PC-9 (cell line): ENCODE data around the gene RSPH10B2. TPM values are rescaled to one million over a fixed set of nuclear protein-coding genes. Genes with fewer than 3 reads are reported as not detected.
A peak's percentile ranks its signal among the peaks of the same experiment; 100 is the strongest.
"Not testable (repeated sequence)": the region's sequence is repeated elsewhere in the genome, so short reads cannot be mapped to it uniquely, and the experiment has no call there.

ENCODE experiments used
- Bru-seq: library from RNA; stranded (reverse); fragments of 400-500 nt; gene quantifications from one replicate; lab custom pipeline; 2021; lab: Mats Ljungman, UMichigan
- BruChase-seq, 2 experiments: library from RNA; stranded (reverse); fragments of 400-500 nt; gene quantifications; one replicate each; lab custom pipeline; 2021; lab: Mats Ljungman, UMichigan
- BruUV-seq: library from RNA; stranded (reverse); fragments of 400-500 nt; replicated peaks from 2 replicates; lab custom pipeline; 2021; lab: Mats Ljungman, UMichigan
- CTCF ChIA-PET: fragments of 300-600 bp; sonication (Branson Sonifier 250); formaldehyde crosslinking; loops from one replicate; lab custom pipeline; 2022; ENCODE audit warnings: antibody characterized with exemption; lab: Charles Lee
- POLR2A ChIA-PET: fragments of 300-600 bp; sonication (Branson Sonifier 250); formaldehyde crosslinking; loops from one replicate; lab custom pipeline; 2022; ENCODE audit warnings: antibody characterized with exemption; ENCODE audit not compliant: unreplicated experiment; lab: Charles Lee
- DNase-seq, 2 experiments: peaks; one replicate each; pipeline versions ENCODE4 v3.0.0 to v3.0.0-alpha.2; 2015 to 2022; ENCODE audit warnings: mixed read lengths in 1 of 2
- H2AFZ ChIP-seq: fragments of 200-600 bp; sonication (generic); 2 replicates; pipeline ENCODE4 v1.8.1; 2017; ENCODE audit warnings: antibody characterized with exemption
- H3F3A ChIP-seq: fragments of 200-600 bp; sonication (generic); 2 replicates; pipeline ENCODE4 v1.8.1; 2017; ENCODE audit warnings: antibody characterized with exemption, mild to moderate bottlenecking, low read depth; ENCODE audit not compliant: insufficient read depth
- H3K27ac ChIP-seq: fragments of 200-600 bp; sonication (generic); 2 replicates; pipeline ENCODE4 v1.6.1; 2016; ENCODE audit warnings: mixed run types
- H3K27me3 ChIP-seq: fragments of 200-600 bp; sonication (generic); 2 replicates; pipeline ENCODE4 v1.6.1; 2016; ENCODE audit warnings: low read depth, mixed run types; ENCODE audit not compliant: insufficient read depth
- H3K36me3 ChIP-seq: fragments of 200-600 bp; sonication (generic); 2 replicates; pipeline ENCODE4 v1.6.1; 2016; ENCODE audit warnings: low read depth, mixed run types
- H3K4me1 ChIP-seq: fragments of 200-600 bp; sonication (generic); replicated peaks from 2 replicates; pipeline ENCODE4 v1.6.1; 2016; ENCODE audit warnings: mixed run types; ENCODE audit not compliant: insufficient read depth
- H3K4me2 ChIP-seq: fragments of 200-600 bp; sonication (generic); 2 replicates; pipeline ENCODE4 v1.6.1; 2017; ENCODE audit warnings: mixed run types
- H3K4me3 ChIP-seq: fragments of 200-600 bp; sonication (generic); 2 replicates; pipeline ENCODE4 v1.6.1; 2016; ENCODE audit warnings: mixed run types
- H3K79me2 ChIP-seq: fragments of 200-600 bp; sonication (generic); 2 replicates; pipeline ENCODE4 v1.6.1; 2017; ENCODE audit warnings: low read depth, mixed run types
- H3K9me2 ChIP-seq: fragments of 200-600 bp; sonication (generic); 2 replicates; pipeline ENCODE4 v1.8.1; 2017; ENCODE audit warnings: mild to moderate bottlenecking; ENCODE audit not compliant: insufficient read depth
- H3K9me3 ChIP-seq: fragments of 200-600 bp; sonication (generic); 2 replicates; pipeline ENCODE4 v1.8.1; 2016; ENCODE audit warnings: low read depth; ENCODE audit not compliant: insufficient read depth
- H4K20me1 ChIP-seq: fragments of 200-600 bp; sonication (generic); 2 replicates; pipeline ENCODE4 v1.8.1; 2017; ENCODE audit not compliant: insufficient read depth
- EZH2 ChIP-seq: fragments of 200-600 bp; sonication (generic); IDR thresholded peaks from 2 replicates; pipeline ENCODE4 v1.8.0; 2017; ENCODE audit warnings: antibody characterized with exemption, low read depth
- intact Hi-C: fragments of 100-400 bp; cut with micrococcal nuclease; formaldehyde crosslinking; loops from one replicate; pipeline ENCODE4 v1.10.0; 2022; ENCODE audit not compliant: unreplicated experiment
- long read RNA-seq: library from polyadenylated mRNA; stranded (forward); transcript quantifications from one replicate; pipeline ENCODE4 v2.0.0, GENCODE V29; 2022
- total RNA-seq: library from RNA; stranded (reverse); gene quantifications from 2 replicates; pipeline ENCODE4 v1.2.3, GENCODE V29; 2021
- TF ChIP-seq, protein P1 (sequence below): fragments of 200-600 bp; sonication (generic); conservative IDR thresholded peaks from 2 replicates; pipeline ENCODE4 v1.6.1; 2017; ENCODE audit warnings: mixed run types, antibody characterized with exemption, mild to moderate bottlenecking, moderate library complexity

The RSPH10B2 gene
- total RNA-seq (0.76 and 2.0 TPM in 2 replicates), Bru-seq, nascent RNA (percentile 14 among the genes with signal in this experiment), BruChase-seq, experiment 1, labeled RNA remaining after a 2-hour chase (percentile 23 among the genes with signal in this experiment), BruChase-seq, experiment 2, labeled RNA remaining after a 6-hour chase (percentile 14 among the genes with signal in this experiment)
- long read RNA-seq, result 0 reads

DNA sequence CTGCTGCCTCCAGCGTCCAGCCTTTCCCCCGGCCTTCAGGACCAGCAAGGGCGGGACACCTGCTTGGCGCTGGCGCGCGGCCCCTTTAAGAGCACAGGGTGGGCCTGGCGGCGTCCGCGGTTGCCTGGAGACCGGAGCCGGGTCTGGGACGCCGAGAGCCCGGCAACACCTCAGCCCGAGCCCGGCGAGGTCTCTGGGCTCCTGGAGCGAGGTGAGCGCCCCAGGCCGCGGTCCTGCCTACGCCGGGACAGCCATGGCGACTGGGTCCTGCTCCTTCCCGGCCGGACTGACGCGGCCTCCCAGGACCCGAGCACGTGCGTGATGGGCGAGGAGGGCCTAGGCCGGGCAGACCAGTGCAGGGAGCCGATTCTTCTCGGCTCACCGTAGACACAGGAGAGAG lies at the start of gene RSPH10B2:
TSS of gene RSPH10B2 (plus strand) at position 140 of the 400 bp plus-strand sequence. CDS start 3,575 bp downstream, outside the sequence.
- H3K27ac ChIP-seq, H3K9me2 ChIP-seq, H3K4me1 ChIP-seq, H3K36me3 ChIP-seq, BruUV-seq, DNase-seq, CTCF ChIA-PET, H3K79me2 ChIP-seq, H4K20me1 ChIP-seq, H3K9me3 ChIP-seq, intact Hi-C loops, POLR2A ChIA-PET, H3K4me2 ChIP-seq, H2AFZ ChIP-seq, H3K27me3 ChIP-seq, H3F3A ChIP-seq, H3K4me3 ChIP-seq: not testable (repeated sequence)

DNA sequence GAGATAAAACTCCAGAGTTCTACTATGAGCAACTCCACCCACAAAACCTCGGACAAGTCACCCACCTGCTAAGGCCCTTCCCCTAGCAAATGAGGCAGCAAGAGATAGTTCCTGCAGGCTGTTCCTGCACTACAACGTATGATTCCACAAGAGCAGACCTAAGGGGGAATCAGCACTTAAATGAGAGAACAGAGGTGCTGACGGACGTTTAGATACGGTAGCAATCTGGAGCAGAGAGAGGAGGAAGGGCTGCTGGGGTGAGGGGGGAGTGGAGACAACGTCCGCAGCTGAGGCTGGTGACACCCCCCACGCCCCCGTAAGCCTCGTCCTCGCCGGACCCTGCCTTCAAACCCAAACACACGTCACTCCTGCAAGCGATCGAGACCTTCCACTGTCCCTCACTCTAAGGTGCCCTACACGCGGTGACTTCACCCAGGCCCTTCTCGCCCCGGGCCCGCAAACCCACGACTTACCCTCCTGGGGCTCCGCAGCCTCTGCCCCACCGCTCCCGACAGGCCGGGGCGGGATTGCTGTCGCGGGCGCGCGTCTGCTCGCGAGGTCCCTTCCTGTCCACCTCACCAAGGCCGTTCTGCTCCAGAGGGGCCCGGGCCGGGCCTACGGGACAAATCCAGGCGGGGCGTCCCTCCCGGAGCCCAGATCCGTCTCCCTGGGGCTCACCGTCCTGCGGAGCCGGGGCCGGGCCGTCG lies 47.8 kb upstream of the RSPH10B2 start:
- ChIA-PET POLR2A (no interaction called here), CTCF (no interaction called here)
- H3K4me2 ChIP-seq, result peak overlapping the region; percentile 89
- BruUV-seq, result no TSS peak
- peaks cover 47% of the 10 kb centered on the region for H3K79me2 ChIP-seq
- H4K20me1 ChIP-seq, result no peaks in the 10 kb centered on the region; the same call in 1 of the 2 replicates
- H3K27me3 ChIP-seq, result no peaks in the 10 kb centered on the region
- no peaks in the 10 kb centered on the region; the same call in 1 of the 2 replicates for H3F3A ChIP-seq
- H3K4me1 ChIP-seq, result peaks cover 6% of the 10 kb centered on the region; the same call in 1 of the 2 replicates
- TF ChIP-seq, protein P1, sequence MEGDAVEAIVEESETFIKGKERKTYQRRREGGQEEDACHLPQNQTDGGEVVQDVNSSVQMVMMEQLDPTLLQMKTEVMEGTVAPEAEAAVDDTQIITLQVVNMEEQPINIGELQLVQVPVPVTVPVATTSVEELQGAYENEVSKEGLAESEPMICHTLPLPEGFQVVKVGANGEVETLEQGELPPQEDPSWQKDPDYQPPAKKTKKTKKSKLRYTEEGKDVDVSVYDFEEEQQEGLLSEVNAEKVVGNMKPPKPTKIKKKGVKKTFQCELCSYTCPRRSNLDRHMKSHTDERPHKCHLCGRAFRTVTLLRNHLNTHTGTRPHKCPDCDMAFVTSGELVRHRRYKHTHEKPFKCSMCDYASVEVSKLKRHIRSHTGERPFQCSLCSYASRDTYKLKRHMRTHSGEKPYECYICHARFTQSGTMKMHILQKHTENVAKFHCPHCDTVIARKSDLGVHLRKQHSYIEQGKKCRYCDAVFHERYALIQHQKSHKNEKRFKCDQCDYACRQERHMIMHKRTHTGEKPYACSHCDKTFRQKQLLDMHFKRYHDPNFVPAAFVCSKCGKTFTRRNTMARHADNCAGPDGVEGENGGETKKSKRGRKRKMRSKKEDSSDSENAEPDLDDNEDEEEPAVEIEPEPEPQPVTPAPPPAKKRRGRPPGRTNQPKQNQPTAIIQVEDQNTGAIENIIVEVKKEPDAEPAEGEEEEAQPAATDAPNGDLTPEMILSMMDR, result no peak
- no peak for TF ChIP-seq EZH2
- H3K36me3 ChIP-seq, result peaks cover 33% of the 10 kb centered on the region
- H2AFZ ChIP-seq, result peak overlapping the region; percentile 95
- peak in 1 of 2 experiments; percentile 38 for DNase-seq
- no peaks in the 10 kb centered on the region for H3K9me2 ChIP-seq
- peak overlapping the region; percentile 60 for H3K27ac ChIP-seq
- intact Hi-C loops, result no loop called here
- H3K4me3 ChIP-seq, result peak overlapping the region; percentile 71
- peaks cover 45% of the 10 kb centered on the region for H3K9me3 ChIP-seq

GRCh38 chr7:6706666-6707407 lies 47.1 kb upstream of the RSPH10B2 start, which contains the start of gene ZNF12:
ZNF12 (minus strand) TSS chr7:6706947; CDS start chr7:6705173, 1,774 bp downstream.
- CTCF ChIA-PET, result interaction anchor here (0.5 kb wide), 1 partner anchor 47 kb away, joined by 3 read pairs; no protein-coding TSS in a partner anchor

More at GRCh38 chr7:6706666-6707407, 47.1 kb upstream of the RSPH10B2 start, which contains the start of gene ZNF12:
- intact Hi-C loops, result no loop called here
- Histone ChIP-seq H3K27ac (peak within 1 kb of the TSS; percentile 60), H3K9me2 (no peaks in the 10 kb centered on the region), H3K79me2 (peaks cover 41% of the 10 kb centered on the region), H3K36me3 (peaks cover 25% of the 10 kb centered on the region), H3K27me3 (no peaks in the 10 kb centered on the region), H4K20me1 (no peaks in the 10 kb centered on the region; the same call in 1 of the 2 replicates), H3K4me3 (peak within 1 kb of the TSS; percentile 71), H3K4me2 (peak within 1 kb of the TSS; percentile 89), H3K4me1 (peaks cover 6% of the 10 kb centered on the region; the same call in 1 of the 2 replicates), H3F3A (no peaks in the 10 kb centered on the region; the same call in 1 of the 2 replicates), H3K9me3 (peaks cover 39% of the 10 kb centered on the region), H2AFZ (peak within 1 kb of the TSS; percentile 95)
- TF ChIP-seq, protein P1, result no peak
- TF ChIP-seq EZH2, result no peak
- BruUV-seq, result no TSS peak
- peak; percentile 86 to 97 for DNase-seq
- POLR2A ChIA-PET, result no interaction called here
